KMS-11 (cell line): Measurements from ENCODE around the gene ANKRD63.

Experiments
- H2AFZ ChIP-seq: fragments of 200-600 bp; sonication (generic); 2 replicates; pipeline ENCODE4 v1.6.1; 2016; ENCODE audit warnings: antibody characterized with exemption, mixed run types, low read depth
- H3K27ac ChIP-seq: fragments of 200-600 bp; sonication (generic); 2 replicates; pipeline ENCODE4 v1.6.1; 2016; ENCODE audit warnings: mild to moderate bottlenecking, mixed run types
- H3K27me3 ChIP-seq: fragments of 200-600 bp; sonication (generic); 2 replicates; pipeline ENCODE4 v1.6.1; 2017; ENCODE audit warnings: mild to moderate bottlenecking, low read depth, mixed run types, moderate library complexity; ENCODE audit not compliant: insufficient read depth
- H3K36me3 ChIP-seq: fragments of 200-600 bp; sonication (generic); 2 replicates; pipeline ENCODE4 v1.6.1; 2017; ENCODE audit warnings: mild to moderate bottlenecking, mixed run types; ENCODE audit not compliant: insufficient read depth
- H3K4me1 ChIP-seq: fragments of 200-600 bp; sonication (generic); 2 replicates; pipeline ENCODE4 v1.6.1; 2016; ENCODE audit warnings: mild to moderate bottlenecking, low read depth, mixed run types; ENCODE audit not compliant: poor library complexity, severe bottlenecking
- H3K4me2 ChIP-seq: fragments of 200-600 bp; sonication (generic); 2 replicates; pipeline ENCODE4 v1.7.0; 2016; ENCODE audit warnings: mild to moderate bottlenecking, mixed run types
- H3K4me3 ChIP-seq: fragments of 200-600 bp; sonication (generic); IDR thresholded peaks from 2 replicates; pipeline ENCODE4 v1.6.1; 2017; ENCODE audit warnings: low read depth, low read length, mixed read lengths; ENCODE audit not compliant: insufficient read depth
- H3K79me2 ChIP-seq: fragments of 200-600 bp; sonication (generic); 2 replicates; pipeline ENCODE4 v1.6.1; 2016; ENCODE audit warnings: low read depth, mixed run types; ENCODE audit not compliant: insufficient read depth
- H3K9ac ChIP-seq: fragments of 200-600 bp; sonication (generic); 2 replicates; pipeline ENCODE4 v1.6.1; 2016; ENCODE audit warnings: mild to moderate bottlenecking, mixed run types
- H4K20me1 ChIP-seq: fragments of 200-600 bp; sonication (generic); 2 replicates; pipeline ENCODE4 v1.6.1; 2016; ENCODE audit warnings: mild to moderate bottlenecking, mixed run types; ENCODE audit not compliant: insufficient read depth
- TF ChIP-seq, protein P1 (sequence below): fragments of 200-600 bp; sonication (generic); conservative IDR thresholded peaks from 2 replicates; pipeline ENCODE4 v1.6.1; 2017; ENCODE audit warnings: low read depth, mild to moderate bottlenecking, antibody characterized with exemption, low read length, moderate library complexity, mixed read lengths

ANKRD63 gene

DNA sequence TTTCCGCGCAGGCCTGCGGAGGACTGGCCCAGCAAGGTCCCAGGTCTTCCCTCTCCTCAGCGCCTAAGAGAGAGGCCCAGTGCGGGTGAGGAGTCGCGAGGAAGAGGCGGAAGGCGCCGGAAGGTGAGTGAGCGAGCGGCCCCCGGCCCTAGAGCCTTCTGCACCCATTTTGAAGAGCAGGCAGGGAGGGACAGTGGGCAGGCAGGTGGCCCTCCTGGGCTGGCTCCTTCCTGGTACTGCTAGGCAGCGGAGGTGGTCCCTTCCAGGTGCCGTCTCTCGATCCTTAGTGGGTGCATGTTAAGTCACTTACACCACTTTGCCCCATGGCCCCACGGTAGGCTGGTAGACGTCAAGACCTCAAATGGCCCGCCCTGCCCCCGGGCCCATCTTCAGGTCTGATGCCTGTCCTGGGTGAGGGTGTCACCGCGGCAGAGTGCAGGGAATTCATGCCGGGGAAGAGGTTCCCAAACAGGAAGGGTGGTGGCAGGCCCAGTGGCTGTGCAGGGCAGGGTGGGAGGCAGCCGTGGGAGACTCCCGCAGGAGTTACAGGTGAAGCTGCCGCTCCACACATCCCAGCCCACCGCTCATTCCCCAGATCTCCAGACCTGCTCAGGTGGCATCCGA is 29.6 kb downstream of the ANKRD63 start:
- no peak overlapping the region for H3K27ac ChIP-seq
- H3K4me3 ChIP-seq = no peak overlapping the region
- H2AFZ ChIP-seq = no peak overlapping the region
- H3K4me1 ChIP-seq = no peaks in the 10 kb centered on the region
- H3K79me2 ChIP-seq = no peaks in the 10 kb centered on the region
- no peaks in the 10 kb centered on the region; the same call in none of the 2 replicates for H3K27me3 ChIP-seq
- no peak overlapping the region for H3K9ac ChIP-seq
- H4K20me1 ChIP-seq = no peaks in the 10 kb centered on the region
- no peak overlapping the region for H3K4me2 ChIP-seq
- TF ChIP-seq, protein P1, sequence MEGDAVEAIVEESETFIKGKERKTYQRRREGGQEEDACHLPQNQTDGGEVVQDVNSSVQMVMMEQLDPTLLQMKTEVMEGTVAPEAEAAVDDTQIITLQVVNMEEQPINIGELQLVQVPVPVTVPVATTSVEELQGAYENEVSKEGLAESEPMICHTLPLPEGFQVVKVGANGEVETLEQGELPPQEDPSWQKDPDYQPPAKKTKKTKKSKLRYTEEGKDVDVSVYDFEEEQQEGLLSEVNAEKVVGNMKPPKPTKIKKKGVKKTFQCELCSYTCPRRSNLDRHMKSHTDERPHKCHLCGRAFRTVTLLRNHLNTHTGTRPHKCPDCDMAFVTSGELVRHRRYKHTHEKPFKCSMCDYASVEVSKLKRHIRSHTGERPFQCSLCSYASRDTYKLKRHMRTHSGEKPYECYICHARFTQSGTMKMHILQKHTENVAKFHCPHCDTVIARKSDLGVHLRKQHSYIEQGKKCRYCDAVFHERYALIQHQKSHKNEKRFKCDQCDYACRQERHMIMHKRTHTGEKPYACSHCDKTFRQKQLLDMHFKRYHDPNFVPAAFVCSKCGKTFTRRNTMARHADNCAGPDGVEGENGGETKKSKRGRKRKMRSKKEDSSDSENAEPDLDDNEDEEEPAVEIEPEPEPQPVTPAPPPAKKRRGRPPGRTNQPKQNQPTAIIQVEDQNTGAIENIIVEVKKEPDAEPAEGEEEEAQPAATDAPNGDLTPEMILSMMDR = no peak
- no peaks in the 10 kb centered on the region for H3K36me3 ChIP-seq

DNA sequence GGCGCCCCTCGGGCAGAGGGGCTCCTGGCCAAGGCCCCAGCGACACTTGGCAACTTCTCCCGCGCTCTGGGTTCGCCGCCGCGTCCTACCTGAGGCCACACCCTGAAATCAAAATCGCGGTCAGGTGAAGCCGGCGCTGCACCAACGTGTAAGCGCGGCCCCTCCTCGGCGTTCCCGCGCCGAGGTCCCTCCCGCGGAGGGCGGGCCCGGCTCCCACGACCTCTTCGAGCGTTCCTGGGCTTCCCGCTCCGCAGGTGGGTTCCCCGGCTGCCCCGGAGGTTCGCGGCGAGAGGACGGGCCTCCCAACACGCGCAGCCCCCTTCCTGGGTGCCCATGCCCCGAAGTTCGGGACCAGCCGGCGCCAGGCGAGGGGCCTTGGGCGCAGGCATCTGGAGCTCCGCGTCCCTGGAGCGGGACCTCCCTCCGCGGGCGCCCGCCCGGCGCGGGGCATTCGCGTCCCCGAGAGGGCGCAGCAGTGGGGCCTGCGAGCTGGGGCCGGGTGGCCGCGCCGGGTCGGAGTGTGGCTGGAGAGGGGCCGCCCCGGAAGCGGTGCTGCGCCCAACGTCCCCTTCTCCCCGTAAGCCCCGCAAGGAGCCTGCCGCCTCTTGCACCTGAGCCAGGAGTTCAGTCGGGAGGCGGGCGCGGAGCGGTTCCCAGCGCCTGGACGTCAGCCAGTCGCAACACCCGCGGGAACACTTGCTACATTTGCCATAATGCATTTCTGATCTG is 30.3 kb downstream of the ANKRD63 start:
- Histone ChIP-seq H3K9ac (no peak overlapping the region), H3K79me2 (no peaks in the 10 kb centered on the region), H3K4me3 (no peak overlapping the region), H3K4me2 (no peak overlapping the region), H3K4me1 (no peaks in the 10 kb centered on the region), H3K36me3 (no peaks in the 10 kb centered on the region), H4K20me1 (no peaks in the 10 kb centered on the region), H2AFZ (no peak overlapping the region), H3K27me3 (no peaks in the 10 kb centered on the region; the same call in none of the 2 replicates), H3K27ac (no peak overlapping the region)
- TF ChIP-seq, protein P1 = no peak

DNA sequence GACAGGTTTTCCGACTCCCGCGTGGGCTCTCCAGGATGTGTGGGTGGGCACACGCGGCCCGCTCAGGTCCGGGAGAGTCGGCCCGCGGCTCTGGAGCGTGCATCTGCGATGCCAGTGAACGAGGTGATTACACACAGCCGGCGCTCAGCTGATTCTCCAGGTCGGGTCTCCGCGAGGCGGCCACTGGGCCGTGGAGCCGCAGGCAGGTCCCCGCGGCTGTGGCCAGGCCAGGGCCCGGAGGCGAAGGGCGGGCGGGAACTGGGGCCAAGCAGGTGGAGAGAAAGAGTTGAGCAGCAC is 30.8 kb downstream of the ANKRD63 start:
- no peak overlapping the region for H2AFZ ChIP-seq
- H3K4me3 ChIP-seq = no peak overlapping the region

DNA sequence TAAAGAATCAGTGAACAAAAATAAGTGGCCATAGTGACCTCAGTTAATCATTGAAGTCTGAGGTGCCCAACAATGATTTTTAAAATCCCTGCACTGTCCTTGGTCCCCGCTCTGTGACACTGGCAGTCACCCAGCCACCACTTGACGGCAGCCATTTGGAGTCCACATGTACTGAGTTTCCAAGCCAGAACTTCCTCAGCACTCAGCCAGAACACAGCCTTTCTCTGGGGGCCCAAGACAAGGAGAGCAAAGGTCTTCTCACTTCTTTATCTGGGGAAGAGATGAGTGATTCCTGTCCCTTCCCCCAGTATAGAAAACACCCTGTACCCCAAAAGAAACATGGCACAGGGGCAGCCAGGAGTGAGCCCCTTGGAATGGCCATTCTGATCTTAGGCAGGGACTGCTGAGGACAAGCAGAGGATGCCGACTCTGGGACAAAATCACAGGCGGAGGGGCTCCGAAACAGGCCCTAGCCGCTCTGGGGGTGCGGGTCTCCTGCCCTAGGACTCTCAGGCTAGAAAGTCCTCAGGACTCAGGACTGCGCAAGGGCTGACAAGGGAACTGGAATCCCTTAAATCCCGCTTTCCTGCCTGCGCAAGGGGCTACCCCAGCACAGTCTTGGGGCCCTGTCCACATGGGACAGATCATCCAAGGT is 31.3 kb downstream of the ANKRD63 start:
- Histone ChIP-seq H3K9ac (no peak overlapping the region), H3K27me3 (no peaks in the 10 kb centered on the region; the same call in none of the 2 replicates), H3K27ac (no peak overlapping the region), H3K36me3 (no peaks in the 10 kb centered on the region), H2AFZ (no peak overlapping the region), H3K79me2 (no peaks in the 10 kb centered on the region), H3K4me2 (no peak overlapping the region), H3K4me1 (no peaks in the 10 kb centered on the region), H3K4me3 (no peak overlapping the region), H4K20me1 (no peaks in the 10 kb centered on the region)
- TF ChIP-seq, protein P1 = no peak

More for the DNA sequence above, 30.8 kb downstream of the ANKRD63 start:
- TF ChIP-seq, protein P1 = no peak
- Histone ChIP-seq H3K79me2 (no peaks in the 10 kb centered on the region), H3K9ac (no peak overlapping the region), H3K27ac (no peak overlapping the region), H4K20me1 (no peaks in the 10 kb centered on the region), H3K4me2 (no peak overlapping the region), H3K4me1 (no peaks in the 10 kb centered on the region), H3K27me3 (no peaks in the 10 kb centered on the region; the same call in none of the 2 replicates), H3K36me3 (no peaks in the 10 kb centered on the region)
